ENCODE results near the gene CDC42BPB.

DNA sequence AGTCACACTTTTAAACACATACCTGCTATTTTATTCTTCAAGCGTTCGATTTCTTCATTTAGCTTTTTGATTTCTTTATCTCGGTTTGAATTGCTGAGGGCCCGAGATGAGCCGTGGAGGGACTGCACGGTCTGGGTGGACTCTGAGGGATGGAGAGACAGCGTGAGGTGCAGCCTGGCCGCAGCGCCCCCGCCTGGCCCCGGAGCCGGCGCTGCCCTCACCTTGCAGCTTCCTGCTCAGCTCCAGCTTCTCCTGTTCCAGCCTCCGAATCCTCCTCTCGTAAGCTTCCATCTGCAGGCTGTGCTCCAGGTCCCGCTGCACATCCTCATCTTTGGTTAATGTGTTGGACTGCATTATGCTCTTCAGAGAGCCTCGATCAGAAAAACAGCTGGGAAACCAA is 81.7 kb downstream of the CDC42BPB start:
- TF ChIP-seq POLR2A (IDR thresholded peaks at IDR 0.05): no peak
- TF ChIP-seq, protein P1, sequence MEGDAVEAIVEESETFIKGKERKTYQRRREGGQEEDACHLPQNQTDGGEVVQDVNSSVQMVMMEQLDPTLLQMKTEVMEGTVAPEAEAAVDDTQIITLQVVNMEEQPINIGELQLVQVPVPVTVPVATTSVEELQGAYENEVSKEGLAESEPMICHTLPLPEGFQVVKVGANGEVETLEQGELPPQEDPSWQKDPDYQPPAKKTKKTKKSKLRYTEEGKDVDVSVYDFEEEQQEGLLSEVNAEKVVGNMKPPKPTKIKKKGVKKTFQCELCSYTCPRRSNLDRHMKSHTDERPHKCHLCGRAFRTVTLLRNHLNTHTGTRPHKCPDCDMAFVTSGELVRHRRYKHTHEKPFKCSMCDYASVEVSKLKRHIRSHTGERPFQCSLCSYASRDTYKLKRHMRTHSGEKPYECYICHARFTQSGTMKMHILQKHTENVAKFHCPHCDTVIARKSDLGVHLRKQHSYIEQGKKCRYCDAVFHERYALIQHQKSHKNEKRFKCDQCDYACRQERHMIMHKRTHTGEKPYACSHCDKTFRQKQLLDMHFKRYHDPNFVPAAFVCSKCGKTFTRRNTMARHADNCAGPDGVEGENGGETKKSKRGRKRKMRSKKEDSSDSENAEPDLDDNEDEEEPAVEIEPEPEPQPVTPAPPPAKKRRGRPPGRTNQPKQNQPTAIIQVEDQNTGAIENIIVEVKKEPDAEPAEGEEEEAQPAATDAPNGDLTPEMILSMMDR (IDR thresholded peaks at IDR 0.05): no peak
